HG03045 (cell line): ENCODE results near the gene FBXO17.
"Not testable (repeated sequence)": the region's sequence is repeated elsewhere in the genome, so short reads cannot be mapped to it uniquely, and the experiment has no call there.

Experiments used
- ATAC-seq: cut with Tn5 transposase; IDR thresholded peaks from one replicate; pipeline ENCODE4 v1.9.1; 2021; ENCODE audit warnings: mild to moderate bottlenecking, moderate library complexity; ENCODE audit not compliant: unreplicated experiment

The FBXO17 gene

GRCh38 chr19:38975214-38975860, at the start of gene FBXO17:
Gene FBXO17, minus strand, starts transcription at chr19:38975742. Its CDS starts 25,423 bp downstream, at chr19:38950319.
- no peak for ATAC-seq

GRCh38 chr19:39024875-39025641, 49.5 kb upstream of the FBXO17 start:
- ATAC-seq, result no peak

GRCh38 chr19:39021063-39021462, 45.5 kb upstream of the FBXO17 start:
- ATAC-seq, result no peak

GRCh38 chr19:39017646-39018045, 42.1 kb upstream of the FBXO17 start:
- ATAC-seq, result no peak

GRCh38 chr19:39017026-39017425, 41.5 kb upstream of the FBXO17 start:
- no peak for ATAC-seq

GRCh38 chr19:39014037-39014436, 38.5 kb upstream of the FBXO17 start:
- no peak for ATAC-seq

GRCh38 chr19:39009001-39009400, 33.5 kb upstream of the FBXO17 start:
- no peak for ATAC-seq

GRCh38 chr19:39008137-39008536, 32.6 kb upstream of the FBXO17 start:
- no peak for ATAC-seq

- ATAC-seq, result no peak
These were observed 31.6 kb upstream of the FBXO17 start for GRCh38 chr19:39007096-39007495.

GRCh38 chr19:39004403-39004802, 28.9 kb upstream of the FBXO17 start:
- no peak for ATAC-seq

- ATAC-seq, result no peak
These were observed 28.3 kb upstream of the FBXO17 start for GRCh38 chr19:39003796-39004195.

GRCh38 chr19:39003188-39003587, 27.6 kb upstream of the FBXO17 start:
- no peak for ATAC-seq

- ATAC-seq, result no peak
These were observed 25.5 kb upstream of the FBXO17 start for GRCh38 chr19:39001041-39001440.

- ATAC-seq, result not testable (repeated sequence)
These were observed 22.0 kb upstream of the FBXO17 start for GRCh38 chr19:38997576-38997975.

GRCh38 chr19:38993271-38993670, 17.7 kb upstream of the FBXO17 start:
- ATAC-seq, result no peak

GRCh38 chr19:38990949-38991697, 15.6 kb upstream of the FBXO17 start:
- ATAC-seq, result no peak

- ATAC-seq, result not testable (repeated sequence)
These were observed 14.1 kb upstream of the FBXO17 start for GRCh38 chr19:38989614-38990013.

- ATAC-seq, result no peak
These were observed 13.6 kb upstream of the FBXO17 start for GRCh38 chr19:38989066-38989605.

GRCh38 chr19:38988627-38989026, 13.1 kb upstream of the FBXO17 start:
- ATAC-seq, result not testable (repeated sequence)

- ATAC-seq, result not testable (repeated sequence)
These were observed 12.2 kb upstream of the FBXO17 start for GRCh38 chr19:38987745-38988144.

- ATAC-seq, result no peak
These were observed 9.7 kb upstream of the FBXO17 start for GRCh38 chr19:38985262-38985661.
